CD14-positive monocyte (primary cell): Measurements from ENCODE around the gene SNAPC3. TPM values are rescaled to one million over a fixed set of nuclear protein-coding genes. Genes with fewer than 3 reads are reported as not detected.
"Not testable (repeated sequence)": the region's sequence is repeated elsewhere in the genome, so short reads cannot be mapped to it uniquely, and the experiment has no call there.

Experiments
- DNase-seq, 3 donors: peaks; one replicate each; pipeline ENCODE4 v3.0.0-alpha.2; 2011 to 2022
- H2AFZ ChIP-seq: 2 replicates; pipeline ENCODE4 v1.6.0; 2012; ENCODE audit warnings: mild to moderate bottlenecking, low read depth, low read length, inconsistent platforms; ENCODE audit not compliant: insufficient read depth, poor library complexity, severe bottlenecking
- H3K27ac ChIP-seq, 2 donors: 1 replicate in 1 of 2; 2 replicates in 1 of 2; pipeline ENCODE4 v1.5.1; 2012 to 2013; ENCODE audit warnings: low read length in 2 of 2, control low read depth in 1 of 2, inconsistent platforms in 1 of 2, low read depth in 1 of 2, mild to moderate bottlenecking in 1 of 2
- H3K27me3 ChIP-seq, 2 donors: one replicate each; pipeline versions ENCODE4 v1.6.0 to v1.6.1; 2011 to 2013; ENCODE audit warnings: low read length in 2 of 2; ENCODE audit not compliant: control insufficient read depth in 2 of 2, insufficient read depth in 2 of 2
- H3K36me3 ChIP-seq, 2 donors: replicated peaks in 1 of 2; 1 replicate in 1 of 2; 2 replicates in 1 of 2; pipeline versions ENCODE4 v1.5.1 to v1.6.1; 2012 to 2013; ENCODE audit warnings: low read length in 2 of 2, control low read depth in 1 of 2, inconsistent platforms in 1 of 2, mild to moderate bottlenecking in 1 of 2; ENCODE audit not compliant: insufficient read depth in 2 of 2, control insufficient read depth in 1 of 2
- H3K4me1 ChIP-seq, 2 donors: 1 replicate in 1 of 2; 2 replicates in 1 of 2; pipeline versions ENCODE4 v1.5.1 to v1.6.1; 2012 to 2013; ENCODE audit warnings: low read length in 2 of 2, control low read depth in 1 of 2, inconsistent platforms in 1 of 2, mild to moderate bottlenecking in 1 of 2, moderate library complexity in 1 of 2; ENCODE audit not compliant: insufficient read depth in 2 of 2, control insufficient read depth in 1 of 2
- H3K4me2 ChIP-seq: replicated peaks from 2 replicates; pipeline ENCODE3; 2012; ENCODE audit warnings: low read length, moderate library complexity, mild to moderate bottlenecking; ENCODE audit not compliant: poor library complexity, severe bottlenecking; ENCODE audit errors: extremely low read depth
- H3K4me3 ChIP-seq, 3 experiments: fragments of 200-600 bp in 1 of 3; sonication (generic) in 1 of 3; replicated peaks in 1 of 3; 1 replicate in 2 of 3; 2 replicates in 1 of 3; pipeline ENCODE4 v1.5.1; 2011 to 2013; ENCODE audit warnings: low read length in 3 of 3, mild to moderate bottlenecking in 3 of 3, control low read depth in 2 of 3, low read depth in 2 of 3, inconsistent platforms in 1 of 3, moderate library complexity in 1 of 3
- H3K79me2 ChIP-seq: 2 replicates; pipeline ENCODE4 v1.6.0; 2012; ENCODE audit warnings: mild to moderate bottlenecking, control low read depth, inconsistent platforms, low read length, moderate library complexity; ENCODE audit not compliant: insufficient read depth
- H3K9ac ChIP-seq: 2 replicates; pipeline ENCODE4 v1.6.0; 2017; ENCODE audit warnings: low read length, mild to moderate bottlenecking; ENCODE audit not compliant: insufficient read depth, poor library complexity, severe bottlenecking
- H3K9me3 ChIP-seq, 2 donors: replicated peaks in 1 of 2; 1 replicate in 1 of 2; 2 replicates in 1 of 2; pipeline versions ENCODE4 v1.5.1 to v1.6.1; 2012 to 2013; ENCODE audit warnings: low read length in 2 of 2, control low read depth in 1 of 2; ENCODE audit not compliant: control insufficient read depth in 1 of 2, insufficient read depth in 1 of 2
- H4K20me1 ChIP-seq: 2 replicates; pipeline ENCODE4 v1.6.0; 2012; ENCODE audit warnings: mild to moderate bottlenecking, low read length, control low read depth, moderate library complexity; ENCODE audit not compliant: insufficient read depth
- H3K27ac Mint-ChIP-seq, 7 donors: one replicate each; pipeline ENCODE4 v1.8.0; 2020; ENCODE audit warnings: mild to moderate bottlenecking in 7 of 7, mixed read lengths in 7 of 7, moderate library complexity in 6 of 7, inconsistent platforms in 2 of 7
- H3K27me3 Mint-ChIP-seq, 3 donors: one replicate each; pipeline ENCODE4 v1.8.0; 2021 to 2022; ENCODE audit warnings: low read depth in 3 of 3, mild to moderate bottlenecking in 3 of 3, mixed read lengths in 3 of 3, moderate library complexity in 3 of 3, inconsistent platforms in 1 of 3
- H3K36me3 Mint-ChIP-seq, 2 donors: one replicate each; pipeline ENCODE4 v1.8.0; 2020; ENCODE audit warnings: mixed read lengths in 2 of 2, inconsistent platforms in 1 of 2, mild to moderate bottlenecking in 1 of 2
- H3K4me1 Mint-ChIP-seq: one replicate; pipeline ENCODE4 v1.8.0; 2020; ENCODE audit warnings: mild to moderate bottlenecking, mixed read lengths
- H3K4me3 Mint-ChIP-seq, 2 donors: one replicate each; pipeline ENCODE4 v1.8.0; 2020; ENCODE audit warnings: mild to moderate bottlenecking in 2 of 2, mixed read lengths in 2 of 2, moderate library complexity in 1 of 2
- H3K9me3 Mint-ChIP-seq, 7 donors: one replicate each; pipeline ENCODE4 v1.8.0; 2020 to 2022; ENCODE audit warnings: mixed read lengths in 7 of 7, mild to moderate bottlenecking in 6 of 7, moderate library complexity in 6 of 7, inconsistent platforms in 2 of 7
- CTCF ChIP-seq: fragments of 200-600 bp; IDR thresholded peaks from one replicate; pipeline ENCODE4 v1.8.0; 2022; ENCODE audit warnings: antibody characterized with exemption, mild to moderate bottlenecking
- WGBS: methylation state at CpG from one replicate; pipeline ENCODE4 v1.1.5; 2013; ENCODE audit warnings: missing lambda C conversion rate; ENCODE audit not compliant: insufficient coverage; 5-methylcytosine and 5-hydroxymethylcytosine counted together
- intact Hi-C, 2 donors: fragments of 100-400 bp; cut with micrococcal nuclease; formaldehyde crosslinking; loops; one replicate each; pipeline versions ENCODE4 v1.15.0 to v1.15.1; 2023
- polyA plus RNA-seq, 3 donors: library from polyadenylated mRNA; depleted of rRNA in 1 of 3; unstranded in 2 of 3; stranded (reverse) in 1 of 3; fragments of 300-500 nt in 2 of 3; fragments of >200 nt in 1 of 3; fragmentation: Illumina TruSeq in 2 of 3; gene quantifications; 1 replicate in 2 of 3; 2 replicates in 1 of 3; pipeline ENCODE4 v1.2.3, GENCODE V29; 2012 to 2021

SNAPC3 gene
- polyA plus RNA-seq, 3 donors: 10.9 to 15.8 (median 14.3) TPM

GRCh38 chr9:15426019-15426418 lies 3.3 kb downstream of the SNAPC3 start:
- H3K4me1 ChIP-seq: peaks cover 58 to 80% of the 10 kb centered on the region in 2 donors
- intact Hi-C loops: loop anchor here in 1 of 2 donors (10.0 kb wide), 1 partner anchor 89 kb away; the partner anchor contains the start of gene PSIP1
- H3K9me3 ChIP-seq: no peaks in the 10 kb centered on the region
- peak overlapping the region in 1 of 3 experiments; percentile 45 for H3K4me3 ChIP-seq
- 69% methylated on average over 5 of the region's 8 CpGs for WGBS
- no peak for DNase-seq
- no peak overlapping the region for H3K9ac ChIP-seq
- peak overlapping the region in 5 of 7 donors; percentile 23 to 83 (median 70) for H3K27ac Mint-ChIP-seq
- H3K27ac ChIP-seq: peak overlapping the region in 1 of 2 donors; percentile 52
- H2AFZ ChIP-seq: no peak overlapping the region
- H3K4me2 ChIP-seq: peak overlapping the region; percentile 43
- no peaks in the 10 kb centered on the region for H3K9me3 Mint-ChIP-seq
- H3K4me3 Mint-ChIP-seq: peak overlapping the region in 1 of 2 donors; percentile 75
- H3K4me1 Mint-ChIP-seq: peaks cover 73% of the 10 kb centered on the region
- peaks cover 83% of the 10 kb centered on the region for H3K79me2 ChIP-seq
- H4K20me1 ChIP-seq: peaks cover 20% of the 10 kb centered on the region
- H3K27me3 Mint-ChIP-seq: peaks cover 0 to 3% (median 1%) of the 10 kb centered on the region in 3 donors
- peaks cover 26 to 36% of the 10 kb centered on the region in 2 donors for H3K36me3 Mint-ChIP-seq
- no peaks in the 10 kb centered on the region for H3K27me3 ChIP-seq
- TF ChIP-seq CTCF: no peak
- peaks cover 15 to 22% of the 10 kb centered on the region in 2 donors for H3K36me3 ChIP-seq

GRCh38 chr9:15427702-15428101 lies 5.0 kb downstream of the SNAPC3 start:
- peaks cover 26 to 36% of the 10 kb centered on the region in 2 donors for H3K36me3 Mint-ChIP-seq
- peak in 2 of 3 donors; percentile 27 to 40 for DNase-seq
- not testable (repeated sequence) for H3K27me3 ChIP-seq, H3K9ac ChIP-seq, H3K9me3 Mint-ChIP-seq, H2AFZ ChIP-seq, H3K9me3 ChIP-seq, H3K27me3 Mint-ChIP-seq
- peak overlapping the region; percentile 62 to 69 for H3K27ac ChIP-seq
- H3K4me1 Mint-ChIP-seq: peaks cover 81% of the 10 kb centered on the region
- peaks cover 99% of the 10 kb centered on the region for H3K79me2 ChIP-seq
- intact Hi-C loops: loop anchor here in 1 of 2 donors (10.0 kb wide), 1 partner anchor 87 kb away; the partner anchor contains the start of gene PSIP1
- WGBS: no CpG with 5 or more reads among the region's 7 CpGs
- H3K4me2 ChIP-seq: peak overlapping the region; percentile 29
- H3K4me3 Mint-ChIP-seq: peak overlapping the region; percentile 1 to 69
- peak overlapping the region in 1 of 3 experiments; percentile 33 for H3K4me3 ChIP-seq
- peak overlapping the region; percentile 75 to 91 (median 83) for H3K27ac Mint-ChIP-seq
- peaks cover 65 to 91% of the 10 kb centered on the region in 2 donors for H3K4me1 ChIP-seq
- H4K20me1 ChIP-seq: peaks cover 20% of the 10 kb centered on the region
- H3K36me3 ChIP-seq: peaks cover 15 to 22% of the 10 kb centered on the region in 2 donors
